ENCODE results near the gene PTGDS.

Gene PTGDS

GRCh38 chr9:137011907-137012675, 34.8 kb downstream of the PTGDS start:
- DNase-seq: no peak

- no peak for DNase-seq
Observed at GRCh38 chr9:137012694-137013570, 35.6 kb downstream of the PTGDS start.

- DNase-seq: no peak
Observed at GRCh38 chr9:137013571-137013940, 36.3 kb downstream of the PTGDS start.

- no peak for DNase-seq
Observed at GRCh38 chr9:137014166-137014565, 36.9 kb downstream of the PTGDS start.

- no peak for DNase-seq
Observed at GRCh38 chr9:137014776-137015539, 37.7 kb downstream of the PTGDS start.

GRCh38 chr9:137015540-137015930, 38.2 kb downstream of the PTGDS start:
- no peak for DNase-seq

- no peak for DNase-seq
Observed at GRCh38 chr9:137015976-137016375, 38.7 kb downstream of the PTGDS start.

- no peak for DNase-seq
Observed at GRCh38 chr9:137016436-137016835, 39.1 kb downstream of the PTGDS start.

GRCh38 chr9:137017071-137017470, 39.8 kb downstream of the PTGDS start:
- no peak for DNase-seq

GRCh38 chr9:137017791-137018497, 40.6 kb downstream of the PTGDS start:
- DNase-seq: no peak

- DNase-seq: no peak
Observed at GRCh38 chr9:137018761-137019559, 41.7 kb downstream of the PTGDS start.

GRCh38 chr9:137019891-137020683, 42.8 kb downstream of the PTGDS start:
- DNase-seq: no peak

GRCh38 chr9:137020771-137021567, 43.7 kb downstream of the PTGDS start:
- no peak for DNase-seq

- no peak for DNase-seq
Observed at GRCh38 chr9:137021568-137021978, 44.3 kb downstream of the PTGDS start.

GRCh38 chr9:137021979-137022661, 44.8 kb downstream of the PTGDS start:
- peak; percentile 77 to 84 for DNase-seq

- DNase-seq: no peak
Observed at GRCh38 chr9:137022662-137023008, 45.3 kb downstream of the PTGDS start.

GRCh38 chr9:137023157-137023556, 45.9 kb downstream of the PTGDS start:
- DNase-seq: no peak

- DNase-seq: no peak
Observed at GRCh38 chr9:137023583-137023991, 46.3 kb downstream of the PTGDS start.

- no peak for DNase-seq
Observed at GRCh38 chr9:137025517-137025966, 48.2 kb downstream of the PTGDS start.
